GM10847 (cell line): ENCODE measurements around the gene MIDN.
A peak's percentile ranks its signal among the peaks of the same experiment; 100 is the strongest.

Experiments used
- POLR2A ChIP-seq: IDR thresholded peaks from 2 replicates; pipeline ENCODE4 v1.6.1; 2011; ENCODE audit not compliant: insufficient read length; ENCODE audit errors: extremely low read depth

The MIDN gene

GRCh38 chr19:1237754-1238368 lies 10.5 kb upstream of the MIDN start, which contains the start of gene CBARP:
TSS of gene CBARP (minus strand) at chr19:1238005. CDS start at chr19:1236100, 1,905 bp downstream.
- no peak for TF ChIP-seq POLR2A

DNA sequence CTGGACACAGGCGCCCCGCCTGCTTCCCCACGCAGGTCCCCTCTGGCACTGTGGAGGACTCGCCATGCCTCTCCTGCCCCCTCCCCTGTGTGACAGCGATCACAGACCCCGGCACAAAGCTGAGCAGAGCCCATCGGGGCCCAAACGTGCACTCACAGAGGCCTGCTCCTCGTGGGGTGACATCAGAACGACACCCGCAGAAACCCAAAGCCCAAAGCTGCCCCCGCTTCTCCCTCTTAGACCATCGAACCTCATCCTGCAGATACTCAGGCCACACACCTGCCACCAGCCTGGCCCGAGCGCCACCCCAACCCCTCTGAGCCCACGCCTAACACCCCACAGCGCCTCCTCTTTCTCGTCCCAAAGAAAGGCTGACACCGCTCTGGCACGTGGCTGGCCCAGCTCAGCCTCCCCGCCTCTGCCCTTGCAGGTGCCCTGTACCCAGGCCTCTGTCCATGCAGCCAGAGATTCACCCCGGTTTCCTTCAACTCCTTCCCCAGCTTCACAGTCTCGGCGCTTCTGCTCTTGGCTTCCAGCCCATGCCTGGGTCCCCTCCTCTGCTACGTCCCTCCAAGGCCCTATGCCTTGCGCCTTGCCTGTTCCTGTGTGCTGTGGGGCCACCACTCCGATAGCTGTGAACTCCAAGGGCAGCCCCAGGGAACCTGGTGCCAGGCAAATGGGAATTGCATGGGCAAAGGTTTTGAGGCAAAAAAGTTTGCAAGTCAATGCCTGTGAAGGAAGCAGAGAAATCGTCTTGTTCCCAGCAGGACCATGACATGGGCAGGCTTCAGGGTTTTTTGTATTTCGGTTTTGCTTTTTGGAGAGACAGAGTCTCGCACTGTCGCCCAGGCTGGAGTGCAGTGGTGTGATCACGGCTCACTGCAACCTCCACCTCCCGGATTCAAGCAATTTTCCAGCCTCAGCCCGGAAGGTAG lies 9.7 kb upstream of the MIDN start:
- no peak for TF ChIP-seq POLR2A

DNA sequence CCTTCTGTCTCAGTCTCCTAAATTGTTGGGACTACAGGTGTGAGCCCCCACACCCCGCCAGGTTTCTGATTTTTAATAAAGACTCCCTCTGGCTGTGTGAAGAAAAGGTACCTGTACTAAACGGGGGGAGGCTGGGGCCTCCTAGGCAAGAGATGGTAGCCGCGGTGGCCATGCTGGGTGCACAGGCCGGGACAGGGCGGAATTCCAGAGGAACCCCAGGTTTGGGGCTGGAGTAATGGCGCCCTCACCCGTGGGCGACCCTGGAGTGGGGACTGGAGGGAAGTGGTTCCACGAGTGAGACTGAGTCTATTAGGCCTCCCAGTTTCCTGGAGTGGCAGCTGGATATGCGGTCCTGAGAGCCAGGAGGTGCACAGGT lies 9.0 kb upstream of the MIDN start:
- no peak for TF ChIP-seq POLR2A

GRCh38 chr19:1239796-1240737 lies 8.3 kb upstream of the MIDN start:
- TF ChIP-seq POLR2A: no peak

- no peak for TF ChIP-seq POLR2A
Measured at GRCh38 chr19:1240925-1241324, 7.5 kb upstream of the MIDN start.

DNA sequence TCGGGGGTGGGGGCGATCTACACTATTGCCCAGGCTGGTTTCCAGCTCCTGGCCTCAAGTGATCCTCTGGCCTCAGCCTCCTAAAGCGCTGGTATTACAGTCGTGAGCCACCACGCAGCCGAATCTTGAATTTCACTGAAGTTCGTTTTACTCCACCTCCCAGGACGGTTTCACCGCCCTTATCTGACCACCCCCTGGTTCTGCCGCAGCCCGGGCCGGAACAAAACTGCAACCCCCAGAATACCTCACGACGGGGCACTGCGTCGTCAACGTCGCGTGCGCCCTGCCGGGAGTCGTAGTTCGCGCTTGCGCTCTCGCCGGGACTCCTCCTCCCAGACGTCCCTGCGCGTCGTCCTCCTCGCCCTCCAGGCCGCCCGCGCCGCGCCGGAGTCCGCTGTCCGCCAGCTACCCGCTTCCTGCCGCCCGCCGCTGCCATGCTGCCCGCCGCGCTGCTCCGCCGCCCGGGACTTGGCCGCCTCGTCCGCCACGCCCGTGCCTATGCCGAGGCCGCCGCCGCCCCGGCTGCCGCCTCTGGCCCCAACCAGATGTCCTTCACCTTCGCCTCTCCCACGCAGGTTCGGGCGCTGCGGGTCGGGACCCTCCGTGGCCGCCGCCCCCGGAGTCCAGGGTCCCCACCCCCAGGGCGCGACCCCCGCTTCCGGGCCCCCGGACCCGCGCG lies 6.8 kb upstream of the MIDN start, which contains the start of gene ATP5F1D:
Gene ATP5F1D, plus strand, starts transcription at position 335 of the 679 bp plus-strand sequence. Its CDS starts 100 bp downstream, at position 435.
- TF ChIP-seq POLR2A: peak; percentile 52

- TF ChIP-seq POLR2A: no peak
Measured at GRCh38 chr19:1243768-1244692, 4.4 kb upstream of the MIDN start.

DNA sequence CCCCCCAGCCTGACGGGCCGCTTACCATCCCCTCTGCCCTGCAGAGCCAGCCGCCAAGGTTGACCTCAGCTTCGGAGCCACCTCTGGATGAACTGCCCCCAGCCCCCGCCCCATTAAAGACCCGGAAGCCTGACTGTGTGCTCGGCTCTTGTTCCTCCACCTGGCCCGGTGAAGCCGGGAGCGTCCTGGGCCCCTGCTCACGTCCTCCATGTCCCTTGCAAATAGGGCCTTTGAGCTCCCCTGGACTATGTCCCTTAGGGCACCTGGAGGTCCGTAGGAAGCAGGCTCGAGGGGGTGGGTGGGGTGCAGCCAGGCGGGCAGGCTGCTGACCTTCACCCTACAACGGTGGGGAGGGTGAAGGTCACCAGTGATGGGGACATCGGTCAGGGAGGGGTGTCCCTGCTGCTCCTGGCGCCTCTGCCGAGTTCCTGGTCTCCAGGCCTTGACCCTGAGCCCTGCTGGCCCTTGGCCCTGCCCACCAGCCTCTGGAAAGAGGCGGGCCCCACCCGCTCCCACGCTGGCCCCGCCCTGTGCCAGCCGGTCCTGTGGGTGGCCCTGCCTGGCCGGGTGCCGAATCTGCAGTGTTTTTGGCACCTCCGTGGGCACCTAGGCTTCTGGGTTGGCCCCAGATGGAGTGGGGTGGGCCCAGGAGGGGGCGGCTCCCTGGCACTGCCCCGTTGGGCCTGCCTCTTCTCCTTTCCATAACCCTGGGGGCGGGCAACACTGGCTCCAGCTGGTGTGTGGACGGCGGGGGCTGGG lies 3.5 kb upstream of the MIDN start:
- no peak for TF ChIP-seq POLR2A

DNA sequence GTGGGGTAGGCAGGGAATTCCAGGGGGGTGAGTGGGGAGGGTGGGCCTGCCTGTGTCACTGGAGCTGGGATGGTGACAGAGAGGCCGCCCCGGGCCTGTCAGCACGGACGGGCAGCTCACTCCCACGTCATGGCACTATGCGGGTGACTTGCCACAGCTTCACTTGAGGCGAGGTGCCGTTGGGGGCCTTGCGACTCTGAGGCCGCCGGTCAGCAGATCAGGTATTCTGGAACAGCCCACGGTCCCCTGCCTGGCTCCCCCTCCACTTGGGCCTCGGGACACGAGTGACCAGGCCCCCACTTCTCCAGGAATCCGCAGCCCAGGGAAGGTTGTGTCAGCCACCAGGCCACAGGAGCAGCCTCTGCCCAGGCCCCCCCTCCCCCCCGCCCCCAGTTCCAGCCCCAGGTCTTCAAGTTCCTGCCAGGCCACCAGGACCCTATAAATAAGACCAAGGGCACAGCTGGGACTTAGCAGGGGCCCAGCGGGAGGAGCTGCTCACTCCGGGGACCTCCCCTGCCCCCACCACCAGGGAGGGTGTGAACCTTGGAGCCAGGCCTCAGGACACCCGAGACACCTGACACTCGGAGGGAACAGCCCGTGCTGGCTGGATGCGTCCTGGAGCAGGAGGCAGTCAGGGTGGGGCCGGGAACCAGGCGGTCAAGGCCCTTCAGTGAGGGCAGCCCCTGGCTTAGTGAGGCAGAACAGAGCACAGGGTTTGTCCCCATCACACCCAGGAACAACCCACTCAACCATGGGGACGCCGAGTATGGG lies 2.7 kb upstream of the MIDN start:
- no peak for TF ChIP-seq POLR2A

GRCh38 chr19:1247748-1248138 lies 640 bp upstream of the MIDN start:
- TF ChIP-seq POLR2A: no peak

DNA sequence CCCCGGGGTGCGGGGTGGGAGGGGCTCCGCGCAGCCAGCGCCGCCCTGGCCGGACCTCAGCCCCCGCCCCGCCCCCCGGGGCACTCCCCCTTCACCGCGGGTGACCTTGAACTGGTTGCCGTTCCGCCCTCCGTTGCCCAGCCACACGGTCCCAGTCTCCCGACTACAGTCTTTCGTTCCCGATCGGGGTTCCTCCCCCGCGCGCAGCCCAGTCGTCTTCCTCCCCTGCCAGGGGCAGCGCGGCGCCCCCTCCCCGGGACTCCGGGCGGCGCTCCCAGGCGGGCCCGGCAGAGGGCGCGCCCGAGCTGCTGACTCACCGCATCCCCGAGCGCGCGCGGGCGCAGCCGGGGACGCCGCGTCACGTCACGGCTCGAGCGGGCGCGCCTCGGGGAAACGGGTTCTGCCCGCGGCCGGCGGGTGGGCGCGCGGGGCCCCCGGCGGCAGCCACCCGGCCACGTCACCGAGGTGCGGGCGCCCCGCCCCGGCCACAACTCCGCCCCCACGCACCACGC lies 459 bp downstream of the MIDN start:
- TF ChIP-seq POLR2A: no peak
